ENCODE results near the gene CREM.
A peak's percentile ranks its signal among the peaks of the same experiment; 100 is the strongest.
"Not testable (repeated sequence)": the region's sequence is repeated elsewhere in the genome, so short reads cannot be mapped to it uniquely, and the experiment has no call there.

CREM gene

DNA sequence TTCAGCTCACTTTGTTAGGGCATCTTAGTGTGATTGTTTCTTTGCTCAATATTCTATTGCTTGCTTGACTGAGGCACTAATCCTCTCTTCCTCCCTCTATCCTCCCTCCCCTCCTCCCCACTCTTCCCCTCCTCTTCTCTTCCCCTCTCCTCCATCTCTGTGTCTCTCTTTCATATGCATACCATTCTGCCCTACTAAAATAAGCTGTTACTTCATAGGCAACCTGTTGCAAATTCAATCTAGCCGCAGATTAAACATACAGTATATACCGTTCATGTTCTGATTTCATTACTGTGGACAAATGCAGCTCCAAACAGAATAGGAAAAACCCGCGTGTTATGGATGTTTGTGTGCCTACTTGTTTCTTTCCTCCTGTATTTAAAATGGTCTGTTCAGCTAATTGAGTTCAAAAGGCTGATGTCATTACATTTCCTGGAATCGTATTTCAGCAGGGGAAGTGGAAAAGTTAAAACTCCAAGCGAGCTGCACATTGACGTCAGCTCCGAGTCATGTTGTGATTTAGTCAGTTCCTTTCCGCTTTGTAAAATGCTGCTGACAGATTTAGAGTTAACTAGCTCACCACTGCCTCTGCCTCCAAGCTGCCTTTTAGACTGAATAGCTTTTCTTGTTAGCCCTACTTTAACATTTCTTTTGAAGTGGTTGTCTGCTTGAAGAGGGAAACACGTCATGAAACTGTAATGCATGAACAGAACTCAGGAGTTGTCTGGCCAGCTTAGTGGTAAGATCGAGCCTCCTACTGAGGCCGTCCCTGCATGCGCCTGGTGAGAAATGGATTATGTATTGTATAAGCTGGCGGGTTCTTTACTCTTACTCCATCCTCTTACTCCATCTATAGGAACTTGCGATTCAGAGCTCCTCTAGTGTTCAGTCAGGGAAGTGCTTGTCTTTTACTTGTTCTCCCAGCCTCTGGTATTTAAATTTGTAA lies 69.0 kb downstream of the CREM start:
- DNase-seq = peak; percentile 28

DNA sequence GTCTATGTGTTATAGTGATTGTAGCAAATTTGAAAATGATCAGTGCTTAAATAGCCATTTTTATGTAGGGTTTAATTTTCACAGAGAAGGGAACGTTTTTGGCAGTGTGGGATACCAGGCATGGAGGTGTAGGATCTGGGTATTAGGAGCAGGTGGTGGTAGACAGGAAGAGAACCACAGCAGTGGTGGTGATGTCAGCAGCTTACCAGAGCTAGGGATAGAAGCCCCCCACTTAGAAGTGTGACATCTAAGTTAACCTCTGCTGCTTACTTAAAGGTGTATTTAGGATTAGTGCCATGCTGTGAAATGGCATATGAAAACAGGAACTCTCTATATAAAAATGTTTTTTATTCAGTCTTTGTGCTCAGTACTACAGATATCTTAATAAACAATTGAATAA lies 73.8 kb downstream of the CREM start:
- DNase-seq = no peak

DNA sequence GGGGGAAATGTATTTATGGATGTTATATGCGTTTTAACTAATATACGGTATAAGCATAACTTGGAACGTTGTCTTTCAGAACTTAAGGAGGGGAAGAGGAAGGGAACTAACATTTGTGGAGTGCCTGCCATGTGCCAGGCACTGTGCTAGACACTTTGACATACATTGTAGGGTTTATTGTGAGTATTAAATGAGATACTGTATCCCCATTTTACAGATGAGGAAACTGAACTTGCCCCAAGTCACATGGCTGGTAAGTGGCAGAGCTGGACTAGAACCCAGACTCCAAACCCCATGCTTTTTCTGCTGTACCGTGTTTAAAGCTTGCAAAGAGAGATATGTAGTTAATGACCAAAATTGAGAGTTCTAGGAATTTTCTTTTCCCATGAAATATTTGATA lies 74.6 kb downstream of the CREM start:
- DNase-seq = no peak

DNA sequence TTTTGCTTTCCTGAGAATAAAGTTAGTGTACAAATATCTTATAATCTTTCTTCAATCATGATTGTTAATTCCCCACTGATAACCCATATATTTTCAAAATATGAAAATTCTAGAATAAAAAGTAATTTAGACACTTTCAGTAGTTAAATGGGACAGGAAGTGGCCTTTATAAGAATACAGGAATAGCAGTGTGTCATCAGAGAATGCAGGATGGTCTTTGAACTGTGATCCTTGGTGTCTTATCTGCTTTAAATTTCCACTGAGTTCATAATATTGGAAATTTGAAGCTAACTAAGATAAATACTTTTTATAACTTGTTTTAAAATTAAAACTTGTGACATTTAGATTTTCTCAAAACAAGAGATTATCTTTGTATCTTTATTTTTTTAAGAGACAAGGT lies 75.4 kb downstream of the CREM start:
- DNase-seq = no peak

DNA sequence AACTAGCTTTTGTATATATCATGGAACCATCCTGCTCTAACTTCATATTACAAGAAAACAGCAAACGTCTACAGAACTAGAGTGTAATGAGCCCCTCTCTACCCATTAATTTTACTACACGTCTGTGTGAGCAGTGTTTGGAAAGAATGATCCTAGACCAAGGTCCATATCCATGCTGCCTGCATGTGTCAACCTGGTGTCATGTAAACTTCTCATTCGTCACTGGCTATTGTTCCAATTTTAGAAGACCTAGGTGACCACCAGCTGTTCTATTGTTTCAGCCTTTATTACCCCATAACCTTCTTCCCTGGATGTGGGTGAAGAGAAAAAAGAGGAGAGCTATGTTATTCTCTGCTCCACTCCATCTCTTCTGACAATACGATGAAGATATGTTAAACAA lies 77.1 kb downstream of the CREM start:
- no peak for DNase-seq

DNA sequence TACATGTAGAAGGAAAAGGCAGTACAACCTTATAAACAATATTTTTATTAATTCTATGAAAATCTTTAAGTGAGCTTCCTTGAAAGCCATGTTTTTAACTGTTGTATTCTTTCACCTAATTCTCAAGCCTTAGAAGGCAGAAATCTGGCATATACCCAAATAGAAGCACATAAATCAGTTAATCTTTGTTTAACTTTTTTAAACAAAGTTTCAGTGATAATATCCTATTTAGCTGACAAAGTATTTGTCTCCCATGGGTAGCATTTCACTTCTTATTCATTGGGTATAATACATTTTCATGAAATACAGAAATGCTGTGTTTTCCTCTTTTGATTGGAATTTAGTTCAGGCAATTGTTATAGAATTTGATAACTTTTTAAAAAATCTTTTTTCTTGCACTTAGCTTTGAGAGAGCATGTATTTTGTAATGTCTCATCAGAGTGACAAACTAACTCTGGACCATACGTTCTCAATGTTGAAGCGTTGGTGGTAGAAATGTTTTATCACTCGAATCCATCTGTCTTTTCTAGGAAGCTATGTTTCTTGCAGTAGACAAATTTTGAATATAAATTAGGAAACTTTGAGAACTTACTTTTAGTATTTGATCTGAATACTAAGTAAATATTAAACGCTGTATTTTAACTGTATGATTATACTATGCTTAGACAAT lies 78.1 kb downstream of the CREM start:
- DNase-seq = no peak

DNA sequence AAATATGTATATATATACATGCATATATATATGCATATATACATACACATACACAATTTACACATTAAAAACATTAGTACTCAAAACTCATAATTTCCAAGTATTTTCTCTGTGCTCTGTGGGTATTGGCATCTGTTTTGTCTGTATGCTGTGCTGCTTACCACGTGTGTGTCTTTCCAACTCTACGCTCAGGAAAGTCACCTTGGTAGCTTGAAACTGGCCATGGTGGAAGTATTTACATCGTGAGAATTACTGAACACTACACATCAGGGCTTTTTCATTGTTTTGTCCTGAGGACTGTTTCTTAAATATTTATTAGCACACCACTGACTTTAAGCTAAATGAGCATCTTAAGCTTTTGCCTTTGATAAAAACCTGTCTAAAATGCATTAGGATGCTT lies 79.6 kb downstream of the CREM start:
- no peak for DNase-seq

DNA sequence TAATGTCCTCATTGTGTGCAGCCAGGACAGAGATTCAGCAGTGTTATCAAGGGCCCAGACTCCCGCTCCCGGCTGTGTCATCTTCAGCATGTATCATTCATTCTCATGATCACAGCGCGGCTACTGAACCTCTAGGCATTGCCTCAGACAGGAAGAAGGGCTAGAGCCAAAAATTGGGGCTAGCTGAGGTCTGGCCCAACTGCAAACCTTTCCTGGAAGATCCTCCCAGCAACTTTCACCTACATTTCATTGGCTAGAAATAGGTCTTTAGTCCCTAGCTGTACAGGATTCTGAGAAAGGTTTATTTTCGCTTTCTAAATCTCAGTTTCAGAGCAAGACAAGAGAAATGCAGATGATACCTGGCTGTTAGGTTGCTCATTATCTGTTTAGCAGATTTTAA lies 81.9 kb downstream of the CREM start:
- DNase-seq = no peak

DNA sequence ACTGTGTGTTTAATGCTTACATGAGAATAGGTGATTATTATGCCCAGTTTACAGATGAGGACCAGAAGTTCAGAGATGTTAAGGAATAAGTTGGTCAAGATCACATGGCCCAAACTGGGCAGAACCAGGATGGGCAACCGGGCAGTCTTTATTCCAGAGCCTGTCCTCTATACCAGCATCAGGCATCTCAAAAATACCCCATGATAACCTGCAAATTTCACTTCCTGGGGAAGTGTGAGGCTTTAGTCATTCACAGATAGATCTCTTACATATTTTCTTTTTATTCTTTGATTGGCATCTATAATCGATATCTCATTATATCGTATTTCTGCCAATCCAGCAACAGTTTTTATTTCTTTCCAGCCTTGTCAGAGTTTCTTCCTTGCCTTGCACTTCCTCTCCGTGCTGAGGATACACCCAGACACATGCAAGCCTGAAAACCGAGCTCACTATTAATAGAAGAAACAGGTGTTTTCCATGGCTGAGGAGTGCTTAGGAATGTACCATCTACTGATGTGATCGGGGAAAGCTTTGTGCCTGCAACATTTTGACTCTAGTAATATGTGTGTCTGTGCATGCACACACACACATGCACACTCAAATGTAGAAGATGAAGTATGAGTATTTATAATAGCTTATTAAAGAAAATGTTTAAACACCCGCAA lies 82.4 kb downstream of the CREM start:
- no peak for DNase-seq

DNA sequence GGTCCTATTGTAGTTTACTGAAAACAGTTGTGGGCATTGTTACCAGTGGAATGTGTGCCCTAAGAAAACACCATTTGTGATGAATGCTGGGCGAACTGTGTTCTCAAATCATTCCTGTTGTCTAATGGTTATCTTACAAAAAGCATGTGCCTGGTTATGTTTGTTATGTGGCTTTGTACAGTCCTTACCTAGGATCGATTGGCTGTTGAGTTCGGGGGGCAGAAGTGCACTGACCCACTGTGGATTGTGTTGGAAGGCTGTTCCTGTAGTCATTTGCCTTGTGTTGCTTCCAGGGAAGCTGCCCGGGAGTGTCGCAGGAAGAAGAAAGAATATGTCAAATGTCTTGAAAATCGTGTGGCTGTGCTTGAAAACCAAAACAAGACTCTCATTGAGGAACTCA lies 84.3 kb downstream of the CREM start:
- DNase-seq = no peak

DNA sequence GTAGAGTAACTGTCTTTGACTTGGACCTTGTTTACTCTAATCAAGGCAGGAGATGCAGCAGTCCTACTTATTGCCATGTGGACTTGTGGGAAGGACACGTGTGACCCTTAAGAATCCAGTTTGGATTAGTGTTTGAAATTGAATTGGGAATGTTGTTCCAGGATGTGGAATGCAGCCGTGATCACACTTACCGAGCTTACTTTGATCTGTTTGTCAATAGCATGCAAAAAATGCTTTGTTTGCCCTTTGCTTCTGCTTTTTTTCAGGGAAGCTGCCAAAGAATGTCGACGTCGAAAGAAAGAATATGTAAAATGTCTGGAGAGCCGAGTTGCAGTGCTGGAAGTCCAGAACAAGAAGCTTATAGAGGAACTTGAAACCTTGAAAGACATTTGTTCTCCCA lies 84.7 kb downstream of the CREM start:
- DNase-seq = no peak

DNA sequence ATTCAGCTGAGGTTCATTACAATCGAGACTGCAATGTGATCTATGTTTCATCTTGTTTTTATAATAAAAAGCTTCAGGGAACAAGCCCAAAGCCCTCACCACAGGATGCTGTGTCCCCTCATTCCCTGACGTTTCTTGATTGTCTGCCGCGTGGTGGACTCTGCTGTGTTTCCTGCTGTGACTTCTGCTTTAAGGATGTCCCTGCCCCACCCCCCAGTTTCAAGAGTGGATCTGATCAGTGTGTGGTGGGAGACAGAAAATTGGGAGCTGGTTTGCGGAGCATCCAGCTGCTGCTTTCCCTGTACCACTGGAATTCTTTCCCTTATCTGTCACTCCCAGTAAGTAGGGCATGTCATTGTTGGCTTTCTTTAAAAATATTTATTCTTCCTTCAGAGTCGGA lies 86.2 kb downstream of the CREM start:
- no peak for DNase-seq

DNA sequence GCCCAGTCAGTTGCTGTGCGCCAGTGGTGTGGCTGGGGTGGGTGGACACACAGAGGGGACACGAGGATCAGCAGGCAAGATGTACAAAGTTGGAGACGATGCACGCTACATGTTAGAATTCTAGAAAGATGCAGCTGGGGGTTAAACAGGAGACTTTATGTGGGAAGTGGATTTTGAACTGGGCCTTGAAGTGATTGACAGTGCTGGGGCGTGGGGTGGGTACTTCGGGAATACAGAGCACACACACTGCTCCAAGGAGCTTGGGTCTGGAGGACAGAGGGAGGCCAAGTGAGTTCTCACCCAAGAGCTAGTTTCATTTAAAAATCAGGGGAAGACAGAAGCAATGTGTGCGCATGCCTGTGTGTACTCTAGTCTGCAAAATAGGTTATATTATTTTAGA lies 87.1 kb downstream of the CREM start:
- DNase-seq = no peak

DNA sequence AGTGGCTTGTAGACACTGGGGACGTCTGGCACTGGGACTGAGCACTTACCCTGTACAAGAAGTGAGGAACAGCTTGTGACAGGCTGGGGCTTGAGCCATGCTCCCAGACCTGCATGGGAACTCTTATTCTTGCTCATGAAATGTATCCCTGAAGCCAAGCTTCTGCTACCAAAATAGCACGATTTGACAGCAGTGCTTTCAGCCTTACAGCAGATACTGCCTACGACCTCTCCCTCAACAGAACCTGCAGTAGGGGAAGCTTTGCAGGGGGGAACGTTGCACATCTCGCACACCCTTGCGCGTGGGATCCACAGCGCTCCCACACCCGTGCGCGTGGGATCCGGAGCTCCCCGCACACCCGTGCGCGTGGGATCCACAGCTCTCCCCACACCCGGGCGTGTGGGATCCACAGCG lies 88.0 kb downstream of the CREM start:
- DNase-seq = no peak

DNA sequence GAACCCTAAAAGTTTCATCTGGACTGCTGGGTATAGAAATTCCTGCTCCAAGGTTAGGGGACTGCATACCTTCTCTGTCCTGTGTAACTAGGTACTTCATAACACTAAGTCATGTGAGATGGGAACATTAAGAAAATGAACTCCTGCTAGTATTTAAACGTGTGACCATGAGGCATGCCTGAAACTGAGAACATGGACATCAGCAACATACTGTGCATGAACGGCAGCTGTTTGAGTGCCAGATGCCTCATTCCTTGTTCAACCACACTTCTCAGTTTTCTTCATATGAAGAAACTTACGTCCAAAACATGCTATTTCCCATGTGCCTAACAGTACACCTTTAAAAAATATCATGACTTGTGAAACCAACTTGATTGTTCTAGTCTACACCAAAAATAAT lies 88.5 kb downstream of the CREM start:
- no peak for DNase-seq

DNA sequence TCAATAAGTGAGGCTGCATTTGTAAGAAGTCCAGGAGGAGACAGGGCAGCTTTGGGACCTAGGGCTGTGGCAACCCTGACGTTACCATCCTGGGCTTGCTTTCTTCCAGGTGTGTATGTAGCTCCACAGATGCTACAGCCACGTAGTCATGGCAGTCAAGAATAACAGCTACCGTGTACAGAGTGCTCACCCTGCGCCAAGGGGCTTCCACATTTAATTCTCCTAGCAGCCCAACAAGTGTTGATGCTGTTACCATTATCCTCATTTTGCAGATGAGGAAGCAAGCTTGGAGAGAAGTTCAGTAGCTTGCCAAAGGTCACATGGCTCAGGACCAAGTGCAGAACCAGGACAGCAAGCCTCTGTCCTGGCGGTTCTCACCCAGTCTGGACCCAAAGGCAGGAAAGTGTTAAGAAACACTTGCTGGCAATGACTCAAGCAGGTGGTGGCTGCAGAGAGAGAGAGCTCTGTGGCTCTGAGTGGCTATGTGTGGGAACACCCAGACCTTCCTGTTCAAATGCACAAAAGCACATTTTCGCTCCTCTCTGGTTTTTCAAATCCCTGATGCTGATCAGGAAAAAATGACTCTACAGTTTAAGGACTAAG lies 89.8 kb downstream of the CREM start:
- DNase-seq = no peak

DNA sequence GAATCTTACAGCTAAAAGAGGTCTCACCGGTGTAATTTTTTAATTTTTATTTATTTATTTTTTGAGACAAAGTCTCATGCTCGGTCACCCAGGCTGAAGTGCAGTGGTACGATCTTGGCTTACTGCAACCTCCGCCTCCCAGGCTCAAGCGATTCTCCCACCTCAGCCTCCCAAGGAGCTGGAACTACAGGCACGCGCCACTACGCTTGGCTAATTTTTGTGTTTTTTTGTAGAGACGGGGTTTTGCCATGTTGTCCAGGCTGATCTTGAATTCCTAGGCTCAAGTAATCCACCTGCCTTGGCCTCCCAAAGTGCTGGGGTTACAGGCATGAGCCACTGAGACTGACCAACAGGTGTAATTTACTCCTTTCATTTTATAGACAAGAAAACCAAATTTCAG lies 90.3 kb downstream of the CREM start:
- not testable (repeated sequence) for DNase-seq

DNA sequence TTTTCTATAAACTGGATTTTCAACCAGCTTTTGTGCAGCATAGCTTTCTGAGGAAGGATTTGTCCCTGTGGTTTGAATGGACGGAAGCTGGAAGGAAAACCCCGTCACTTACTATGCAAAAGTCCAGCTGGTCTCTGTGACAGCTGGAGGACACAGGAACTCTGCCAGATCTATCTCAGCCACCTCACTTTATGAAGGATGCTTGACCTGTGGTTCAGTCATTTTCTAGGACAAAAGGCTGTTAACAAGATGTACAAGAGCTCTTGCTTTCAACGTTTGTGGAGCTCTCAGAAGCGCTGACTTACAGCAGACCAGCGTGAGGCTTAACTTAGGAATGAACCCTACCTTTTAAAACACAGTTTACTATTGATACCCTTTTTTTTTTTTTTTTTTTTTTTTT lies 90.8 kb downstream of the CREM start:
- no peak for DNase-seq

DNA sequence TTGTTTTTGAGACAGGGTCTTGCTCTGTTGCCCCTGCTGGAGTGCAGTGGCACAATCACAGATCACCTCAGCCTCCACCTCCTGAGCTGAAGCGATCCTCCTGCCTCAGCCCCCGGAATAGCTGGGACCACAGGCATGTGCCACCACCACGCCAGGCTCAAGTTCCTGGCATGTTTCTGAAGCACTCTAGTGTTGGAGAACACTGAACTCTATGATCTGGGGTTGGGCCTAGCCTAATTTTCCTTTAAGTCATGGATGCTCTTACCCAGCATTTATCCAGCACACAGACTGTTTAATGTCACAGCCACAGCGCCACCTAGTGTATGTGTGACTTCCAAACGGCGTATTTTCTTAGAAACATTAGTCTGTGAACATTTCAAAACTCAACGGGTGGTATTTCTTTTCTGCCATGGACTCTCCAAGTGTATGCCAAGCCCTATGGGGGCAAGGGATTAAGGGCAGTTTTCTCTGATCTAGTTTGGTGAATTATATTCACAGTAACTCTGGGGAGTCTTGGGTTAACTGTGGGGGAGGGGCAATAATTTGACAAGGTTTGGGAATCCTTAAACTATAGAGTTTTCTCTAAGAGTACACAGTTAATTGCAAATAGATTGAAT lies 91.8 kb downstream of the CREM start:
- no peak for DNase-seq

DNA sequence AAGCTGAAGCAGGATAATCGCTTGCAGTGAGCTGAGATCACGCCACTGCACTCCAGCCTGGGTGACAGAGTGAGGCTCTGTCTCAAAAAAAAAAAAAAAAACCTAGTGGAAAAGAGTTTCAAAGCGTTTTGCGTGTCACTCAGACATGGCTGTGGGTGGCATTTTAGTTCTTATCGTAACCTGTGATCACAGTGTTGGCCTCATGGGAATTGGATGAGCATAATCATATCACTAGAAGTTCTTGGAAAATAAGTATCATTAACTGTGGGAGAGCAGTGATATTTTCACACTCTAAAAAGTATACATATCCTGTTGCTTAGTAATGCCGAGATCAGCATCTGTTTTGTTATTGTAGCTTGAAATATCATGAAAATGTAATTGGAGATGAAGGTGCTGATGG lies 92.6 kb downstream of the CREM start:
- no peak for DNase-seq

DNA sequence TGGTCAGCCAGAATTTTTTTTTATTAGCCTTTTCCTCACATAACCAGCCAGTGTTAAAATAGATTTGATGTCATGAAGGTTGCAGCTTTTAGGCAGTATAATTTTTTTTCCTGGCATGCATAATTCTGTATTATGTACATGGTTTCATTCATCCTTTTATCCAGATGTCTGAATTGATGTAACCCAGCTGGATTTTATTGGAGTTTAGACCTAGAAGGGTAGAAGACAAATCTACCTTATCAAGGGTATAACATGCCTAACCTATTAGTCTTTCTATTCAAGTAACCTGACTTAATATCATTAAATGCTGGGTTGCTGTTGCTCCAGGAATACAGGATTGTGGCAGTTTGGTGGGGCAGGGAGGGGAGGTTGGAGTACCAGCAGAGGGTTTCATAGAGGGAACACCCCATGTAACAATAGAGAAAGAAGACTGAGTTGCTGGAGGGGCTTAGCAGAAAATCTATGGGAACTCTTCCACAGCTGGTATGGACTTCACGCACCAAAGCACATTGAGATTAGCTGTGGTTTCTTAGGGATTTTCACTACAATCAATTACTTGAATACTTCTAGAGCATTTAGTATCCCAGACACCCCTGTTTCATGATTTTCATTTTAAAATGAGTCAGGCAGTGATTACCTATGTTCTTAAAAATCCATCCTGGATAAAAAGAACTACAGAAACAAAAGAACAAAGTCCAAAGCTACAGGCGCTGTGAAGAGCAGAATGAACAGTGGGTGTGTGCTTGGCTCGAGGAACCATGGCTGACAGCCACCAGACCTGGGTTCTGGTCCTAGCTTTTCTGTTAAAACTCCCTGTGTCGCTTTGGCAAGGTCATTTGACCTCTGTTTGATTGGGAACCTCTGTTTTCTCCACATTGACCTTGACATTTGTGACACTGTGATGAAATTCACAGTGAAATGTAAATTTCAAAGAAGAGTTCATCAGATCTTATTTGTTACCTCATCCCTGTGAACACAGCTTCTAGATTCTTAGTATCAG lies 93.5 kb downstream of the CREM start:
- DNase-seq = no peak

DNA sequence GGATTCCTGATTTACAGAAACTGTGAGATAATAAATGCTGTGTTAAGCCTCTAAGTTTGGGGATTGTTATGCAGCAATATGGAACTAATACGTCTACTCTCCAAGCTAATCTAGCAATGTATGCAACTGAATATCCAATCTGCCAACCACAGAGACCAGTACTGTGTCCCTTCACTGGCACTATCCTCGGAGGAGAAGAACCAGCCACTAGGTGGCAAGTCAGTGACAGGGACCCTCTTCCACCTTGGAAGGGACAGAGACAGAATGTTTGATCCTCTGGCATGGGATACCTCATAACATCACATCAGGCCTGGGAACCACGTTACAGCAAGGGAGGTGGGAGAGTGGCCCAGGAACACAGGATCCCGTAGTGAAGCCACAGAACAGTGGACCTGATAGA lies 96.4 kb downstream of the CREM start:
- DNase-seq = no peak

Measured in NCI-H524 treated with DMSO at 0.1 percent for 48 hours (cell line).